ENCODE measurements around the gene JAKMIP3.

JAKMIP3 gene

DNA sequence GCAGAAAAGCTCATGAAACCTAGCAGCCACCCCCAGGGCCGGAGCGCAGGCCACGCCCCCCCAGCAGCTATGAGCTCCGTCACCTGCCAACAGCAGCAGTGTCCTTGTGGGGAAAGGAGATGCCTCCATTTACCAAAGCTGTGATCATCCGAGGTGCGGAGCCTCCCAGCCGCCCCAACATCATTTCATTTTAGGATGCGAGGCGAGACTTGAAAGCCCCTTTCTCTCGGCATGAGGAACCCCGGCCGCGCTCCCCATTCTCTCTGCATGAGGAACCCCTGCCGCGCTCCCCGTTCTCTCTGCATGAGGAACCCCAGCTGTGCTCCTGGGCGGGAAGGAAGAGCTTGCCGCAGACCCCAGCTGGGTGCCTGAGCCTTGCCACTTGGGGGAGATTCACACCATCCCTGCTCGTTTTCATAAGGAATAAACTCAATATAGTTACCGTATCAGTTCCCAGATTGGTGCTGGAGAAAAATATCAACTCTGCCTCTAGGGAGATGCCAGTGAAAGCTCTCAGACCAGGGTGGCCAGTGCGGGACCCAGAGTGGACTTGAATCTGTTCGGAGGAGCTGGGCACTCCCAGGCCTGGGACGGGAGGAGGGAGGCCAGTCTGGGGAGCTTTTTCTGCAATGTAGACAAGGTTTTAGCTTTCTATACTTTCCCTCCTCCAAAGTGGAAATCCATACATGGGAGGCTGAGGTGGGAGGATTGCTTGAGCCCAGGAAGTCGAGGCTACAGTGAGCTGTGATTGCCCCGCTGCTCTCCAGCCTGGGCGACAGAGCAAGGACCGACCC lies 35.0 kb downstream of the JAKMIP3 start:
- DNase-seq = no peak

DNA sequence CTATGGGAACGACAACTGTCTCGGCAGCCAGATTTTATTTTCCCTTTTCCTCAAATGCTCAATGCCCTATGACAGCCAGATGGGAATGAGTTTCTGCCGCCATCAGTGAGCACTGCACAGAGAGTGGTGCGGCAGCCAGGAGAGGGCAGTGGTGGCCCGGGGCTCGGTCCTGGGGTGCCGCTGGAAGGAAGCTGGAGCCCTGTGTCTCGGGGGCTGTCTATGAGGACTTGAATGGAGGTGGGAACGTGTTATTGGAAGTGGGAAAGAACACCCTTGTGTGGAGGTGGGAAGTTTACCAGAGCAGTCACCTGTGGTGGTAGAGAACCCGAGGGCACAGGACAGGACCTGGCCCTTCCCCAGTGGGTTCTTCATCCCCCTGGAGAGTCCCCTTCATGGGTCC lies 35.8 kb downstream of the JAKMIP3 start:
- DNase-seq = no peak

DNA sequence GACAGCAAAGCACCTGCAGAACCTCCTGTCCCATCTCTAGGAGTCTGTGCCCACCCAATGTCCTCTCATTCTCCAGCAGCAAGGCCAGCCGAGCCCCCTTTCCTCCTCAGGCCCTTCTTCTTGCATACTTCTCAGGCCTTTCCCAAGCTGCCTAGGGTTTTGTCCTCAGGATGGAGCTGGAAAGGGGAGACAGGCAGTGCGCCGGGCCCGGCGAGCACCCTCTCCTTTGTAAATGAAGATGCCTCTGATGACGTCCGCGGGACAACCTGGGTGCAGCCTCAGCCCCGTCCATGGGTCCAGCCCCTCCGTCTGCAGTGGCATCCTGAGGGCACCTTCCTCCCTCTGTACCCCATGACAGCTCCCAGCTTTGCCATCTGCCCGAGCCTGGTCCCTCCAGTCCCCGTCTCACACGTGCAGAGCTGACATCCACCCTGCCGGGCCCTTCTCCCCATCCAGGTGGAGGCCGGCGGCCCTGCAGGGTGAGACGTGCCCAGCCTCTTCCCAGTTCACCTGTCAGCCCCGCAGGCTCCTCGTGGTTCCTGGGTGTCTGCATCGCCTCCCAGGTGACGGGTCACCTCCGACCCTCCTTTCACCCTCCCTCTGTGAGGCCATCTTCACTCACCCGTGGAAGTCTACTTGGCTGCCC lies 36.4 kb downstream of the JAKMIP3 start:
- DNase-seq = no peak

DNA sequence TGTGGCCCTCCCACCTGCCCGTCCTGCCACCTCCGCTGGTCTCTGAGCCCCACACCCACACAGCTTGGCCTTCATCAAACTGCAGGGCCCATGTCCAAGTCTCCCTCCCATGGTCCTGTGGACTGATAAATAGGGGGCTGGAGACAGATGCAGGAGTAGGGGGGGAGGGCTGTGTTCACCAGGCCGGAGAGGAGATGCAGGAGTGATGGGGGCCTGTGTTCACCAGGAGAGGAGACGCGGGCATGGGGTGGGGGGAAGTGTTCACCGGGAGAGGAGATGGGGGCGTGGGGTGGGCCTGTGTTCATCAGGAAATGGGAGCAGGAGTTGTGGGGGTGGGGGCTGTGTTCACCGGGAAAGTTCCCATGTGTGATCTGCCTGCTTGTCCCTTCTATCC lies 37.0 kb downstream of the JAKMIP3 start:
- no peak for DNase-seq

DNA sequence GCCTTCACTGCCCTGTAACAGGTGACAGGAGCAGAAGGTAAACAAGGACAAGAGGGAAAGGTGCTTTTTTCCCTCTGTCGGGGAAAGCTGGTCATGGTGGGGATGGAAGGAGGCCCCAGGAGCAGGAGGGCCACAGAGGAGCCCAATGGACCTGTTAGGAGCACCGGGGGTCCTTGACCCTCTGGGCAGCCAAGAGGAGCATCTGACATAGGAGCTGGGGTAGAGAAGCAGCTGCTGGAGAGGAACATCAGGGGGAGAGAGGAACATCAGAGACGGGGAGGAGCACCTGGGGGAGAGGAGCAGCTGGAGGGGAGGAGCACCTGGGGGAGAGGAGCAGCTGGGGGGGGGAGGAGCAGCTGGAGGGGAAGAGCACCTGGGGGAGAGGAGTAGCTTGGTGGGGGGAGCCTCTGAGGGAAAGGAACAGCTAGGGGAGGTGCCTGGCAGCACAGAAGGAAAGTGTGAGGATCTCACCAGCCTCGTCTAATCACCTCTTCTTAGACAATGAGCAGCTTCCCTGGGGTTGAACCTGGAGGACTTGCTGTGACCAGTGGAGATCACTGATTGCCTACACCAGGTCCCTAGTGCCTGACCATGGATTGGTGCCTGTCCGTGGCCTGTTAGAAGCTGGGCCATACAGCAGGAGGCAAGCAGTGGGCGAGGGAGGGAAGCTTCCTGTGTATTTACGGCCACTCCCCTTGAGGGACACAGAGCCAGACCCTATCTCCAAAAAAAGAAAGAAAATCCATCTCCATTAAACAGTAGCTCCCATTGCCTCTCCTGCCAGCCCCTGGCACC lies 37.6 kb downstream of the JAKMIP3 start:
- no peak for DNase-seq

DNA sequence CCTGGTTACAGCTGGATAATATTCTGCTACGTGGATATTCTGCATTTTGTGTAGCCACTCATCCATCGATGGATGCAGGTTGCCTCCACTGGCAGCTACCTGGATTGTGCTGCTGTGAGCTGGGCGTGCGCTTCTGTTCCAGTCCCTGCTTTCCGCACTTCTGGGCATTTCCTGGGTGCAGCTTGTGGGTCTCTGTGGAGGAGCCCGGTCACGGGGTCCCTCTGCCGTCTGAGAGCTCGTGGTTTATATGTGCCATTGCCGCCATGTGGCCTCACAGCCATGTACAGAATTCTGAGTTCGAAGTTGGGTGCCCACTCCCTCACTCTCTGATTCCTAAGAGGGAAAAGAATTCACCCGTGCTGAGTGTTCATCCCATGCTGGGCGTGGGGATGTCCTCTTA lies 38.3 kb downstream of the JAKMIP3 start:
- no peak for DNase-seq

DNA sequence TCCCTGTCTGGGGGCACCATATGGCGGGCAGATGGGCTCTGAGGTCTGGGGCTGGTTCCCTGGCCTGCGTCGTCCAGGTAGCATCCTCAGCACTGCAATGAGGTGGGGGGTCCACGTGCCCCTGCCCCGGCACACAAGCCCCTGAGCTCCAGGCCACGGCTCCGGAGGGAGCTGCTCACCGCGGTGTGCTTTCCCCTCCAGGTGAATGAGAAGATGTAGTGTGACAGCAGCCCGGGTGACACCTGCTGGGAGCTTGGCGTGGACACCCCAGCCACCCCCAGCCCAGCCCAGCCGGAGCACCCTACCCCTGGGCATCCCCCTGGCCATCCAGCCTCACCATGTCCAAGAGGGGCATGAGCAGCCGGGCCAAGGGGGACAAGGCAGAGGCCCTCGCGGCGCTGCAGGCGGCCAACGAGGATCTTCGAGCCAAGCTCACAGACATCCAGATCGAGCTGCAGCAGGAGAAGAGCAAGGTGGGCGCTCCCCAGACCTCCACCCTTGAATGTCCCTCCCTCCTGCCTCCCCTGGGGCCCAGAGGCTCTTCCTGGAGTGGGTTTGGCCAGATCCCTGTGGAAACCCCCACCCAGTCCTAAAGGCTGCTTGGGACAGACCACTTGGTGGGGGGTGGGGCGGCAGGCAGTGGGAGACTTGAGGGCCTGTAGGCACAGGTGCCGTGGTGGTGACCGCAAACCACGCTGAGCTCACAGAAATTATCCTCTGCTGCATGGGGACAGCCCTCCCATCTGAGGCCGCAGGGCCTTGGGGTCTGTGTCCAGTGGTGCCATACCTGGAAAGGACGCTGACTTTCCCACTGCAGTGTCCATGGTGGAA lies 38.9 kb downstream of the JAKMIP3 start:
- no peak for DNase-seq

DNA sequence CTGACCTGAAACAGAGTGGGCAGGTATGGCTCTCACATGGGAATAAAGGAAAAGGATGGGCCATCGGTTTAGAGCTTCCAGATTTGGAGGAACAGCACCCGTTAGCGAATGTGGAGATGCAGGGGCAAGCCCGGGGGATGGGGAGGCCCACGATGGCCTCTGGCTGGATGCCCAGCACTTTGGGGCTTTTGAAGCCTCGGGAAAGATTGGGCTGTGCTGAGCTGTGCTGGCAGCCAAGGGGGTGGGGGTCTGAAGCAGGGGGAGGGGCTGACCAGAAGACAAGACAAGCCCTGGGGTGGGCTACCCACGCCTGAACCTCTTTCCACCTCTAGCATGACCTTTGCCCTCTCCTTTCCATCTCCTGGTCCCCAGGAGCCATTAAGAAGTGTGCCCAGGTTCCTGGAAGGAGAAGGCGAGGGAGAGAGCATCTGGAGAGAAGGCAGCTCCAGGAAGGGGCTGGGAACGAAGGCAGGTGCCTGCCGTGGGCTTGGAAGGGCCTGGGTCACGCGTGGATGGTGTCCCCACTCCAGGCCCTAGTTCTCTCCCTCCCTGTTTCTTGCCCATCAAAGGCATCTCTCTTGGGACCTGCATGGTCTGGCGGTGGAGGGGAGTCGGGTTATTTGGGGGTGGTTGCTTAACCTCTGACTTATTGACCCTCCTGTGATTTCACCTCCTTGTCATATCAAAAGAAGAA lies 39.7 kb downstream of the JAKMIP3 start:
- no peak for DNase-seq

DNA sequence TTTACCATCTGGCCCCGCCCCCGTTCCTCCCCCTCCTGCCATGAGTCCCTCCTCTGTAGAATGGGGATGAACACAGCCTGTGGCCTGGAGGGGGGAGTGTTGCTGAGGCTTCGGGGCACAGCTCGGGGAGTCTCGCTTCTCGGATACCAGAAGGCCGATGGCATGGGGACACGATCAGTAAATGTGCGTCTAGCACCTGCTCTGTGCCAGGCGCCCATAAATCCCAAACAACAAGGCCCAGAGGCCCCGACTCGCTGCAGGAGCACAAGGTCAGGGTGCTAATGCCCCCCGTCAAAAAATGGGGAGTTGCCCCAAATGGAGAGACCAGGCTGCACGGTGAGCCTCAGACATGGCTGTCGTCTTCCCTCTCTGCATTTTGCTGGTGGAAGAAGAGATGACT lies 40.7 kb downstream of the JAKMIP3 start:
- no peak for DNase-seq

DNA sequence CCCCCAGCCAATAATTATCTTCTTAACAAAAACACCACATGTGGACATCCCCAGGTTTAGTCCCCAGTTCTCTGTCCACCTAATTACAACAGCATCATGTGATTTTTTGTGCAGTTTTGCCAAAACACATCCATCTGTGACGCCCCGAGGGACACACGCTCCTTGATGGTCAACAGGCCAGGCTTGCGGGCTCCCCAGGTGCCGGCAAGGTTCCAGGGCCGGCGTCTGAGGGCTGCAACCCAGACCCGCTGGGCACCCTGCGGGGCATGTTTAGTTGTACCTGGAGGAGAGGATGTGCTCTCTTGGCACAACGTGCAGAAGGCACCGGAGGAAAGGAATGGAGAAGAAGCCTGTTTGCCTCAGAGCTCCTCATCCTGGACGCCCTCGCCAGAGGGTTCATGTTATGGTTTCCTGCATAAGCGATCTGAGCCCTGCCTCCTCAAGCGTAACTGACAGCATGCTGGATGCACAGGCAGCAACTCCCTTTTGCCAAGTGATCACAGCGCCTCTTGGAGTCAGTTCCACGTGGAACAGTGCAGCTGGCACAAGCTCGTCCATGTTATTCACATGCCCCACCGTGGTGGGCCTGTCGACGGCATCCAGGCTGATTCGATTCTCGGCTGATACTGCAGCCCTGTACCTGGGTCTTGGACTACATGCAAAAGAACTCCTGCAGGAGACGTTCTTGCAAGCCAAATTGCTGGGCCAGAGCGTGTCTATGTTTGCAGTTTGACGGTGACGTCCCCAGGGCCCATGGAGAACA lies 41.6 kb downstream of the JAKMIP3 start:
- no peak for DNase-seq

DNA sequence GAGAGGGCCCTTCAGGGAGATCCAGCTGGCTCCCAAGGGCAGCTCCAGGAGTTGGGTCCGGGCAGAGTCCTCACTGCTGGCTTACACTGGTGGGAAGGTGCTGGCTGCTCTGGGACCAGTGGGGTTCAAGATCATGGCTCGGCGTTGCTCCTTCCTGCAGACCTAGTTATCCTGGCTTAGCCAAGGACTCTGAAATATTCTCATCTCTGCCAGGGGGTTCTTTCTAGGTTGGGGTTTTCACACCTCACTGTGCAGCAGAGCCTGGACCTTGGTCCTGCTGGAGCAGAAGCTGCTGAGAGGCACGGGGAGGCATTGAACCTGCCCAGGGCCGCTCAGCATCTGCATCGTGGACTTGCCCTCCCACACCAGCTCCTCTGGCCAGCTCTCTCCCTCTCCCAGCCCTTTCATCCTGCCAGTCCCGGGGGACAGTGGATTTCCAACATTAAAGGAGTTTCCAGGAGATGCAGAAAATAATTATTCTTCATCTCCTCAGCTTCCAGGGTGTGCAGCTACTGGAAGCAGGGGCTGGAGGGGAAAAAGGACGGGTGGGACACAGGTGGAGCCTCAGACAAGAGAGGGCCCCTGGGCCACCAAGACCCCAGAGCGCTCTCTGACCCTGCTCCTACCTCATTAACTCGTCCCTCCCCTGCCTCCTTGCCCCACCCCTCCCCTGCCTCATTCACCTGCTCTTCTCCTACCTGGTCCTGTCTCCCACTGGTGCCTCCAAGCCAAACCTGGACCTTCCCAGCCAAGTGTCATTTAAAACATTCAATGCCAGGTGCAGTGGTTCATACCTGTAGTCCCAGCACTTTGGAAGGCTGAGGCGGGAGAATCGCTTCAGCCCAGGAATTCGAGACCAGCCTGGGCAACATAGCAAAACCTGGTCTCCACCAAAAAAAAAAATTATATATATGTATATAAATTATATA lies 42.5 kb downstream of the JAKMIP3 start:
- DNase-seq = no peak

DNA sequence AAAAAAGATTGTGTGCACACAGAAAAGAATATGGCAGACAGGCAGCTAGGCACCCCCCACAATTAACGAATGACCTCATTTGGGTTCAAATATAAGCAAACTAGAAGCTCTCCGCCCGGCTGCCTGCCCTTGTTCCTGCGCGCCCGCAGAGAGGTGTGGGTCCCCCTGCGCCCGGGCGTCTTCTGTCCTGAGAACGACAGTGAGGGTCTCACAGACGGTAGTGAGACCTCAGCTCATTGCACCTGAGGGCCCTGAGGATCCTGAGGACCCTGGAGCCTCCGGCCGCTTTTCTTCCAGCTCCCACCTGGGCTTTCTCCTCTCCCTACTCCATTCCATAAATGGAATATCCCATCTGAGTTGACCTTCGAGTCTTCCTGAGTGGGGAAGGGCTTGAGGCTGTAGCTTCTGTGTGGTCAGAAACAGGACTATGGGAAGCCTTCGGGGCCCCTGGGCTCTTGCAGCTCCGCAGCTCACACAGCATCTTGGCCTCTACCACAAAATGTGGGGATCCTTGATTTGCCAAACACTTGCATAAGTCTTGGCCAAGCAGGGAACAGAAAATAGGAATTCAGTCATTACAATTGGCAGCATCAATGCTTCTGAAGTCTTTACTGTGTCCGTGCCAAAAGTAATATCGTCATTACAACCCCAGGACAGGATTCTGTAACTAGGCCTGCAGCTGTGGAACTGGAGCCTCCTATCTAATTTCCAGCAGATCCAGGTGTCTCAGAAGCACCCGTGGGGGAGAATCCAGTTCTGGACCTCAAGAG lies 43.8 kb downstream of the JAKMIP3 start:
- DNase-seq = no peak

DNA sequence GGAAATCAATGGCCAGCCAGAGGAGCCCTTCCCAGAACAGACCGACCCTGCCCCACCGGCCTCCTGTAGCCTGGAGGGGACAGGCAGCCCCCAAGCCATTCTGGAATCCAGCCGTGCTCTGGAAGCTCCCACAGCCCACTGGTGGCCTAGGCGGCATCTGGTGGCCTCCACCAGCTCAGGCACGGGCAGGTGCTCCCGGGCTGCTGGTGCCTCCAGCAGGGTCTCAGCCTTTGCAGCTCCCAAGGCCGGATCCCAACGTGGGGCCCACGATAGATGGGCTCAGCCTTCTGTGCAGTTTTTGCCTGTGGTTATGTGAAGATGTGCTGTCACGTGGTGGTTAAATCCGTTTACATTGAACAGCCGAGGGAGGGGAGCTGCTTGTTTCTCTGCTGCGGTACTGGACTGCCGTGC lies 44.4 kb downstream of the JAKMIP3 start:
- DNase-seq = no peak

DNA sequence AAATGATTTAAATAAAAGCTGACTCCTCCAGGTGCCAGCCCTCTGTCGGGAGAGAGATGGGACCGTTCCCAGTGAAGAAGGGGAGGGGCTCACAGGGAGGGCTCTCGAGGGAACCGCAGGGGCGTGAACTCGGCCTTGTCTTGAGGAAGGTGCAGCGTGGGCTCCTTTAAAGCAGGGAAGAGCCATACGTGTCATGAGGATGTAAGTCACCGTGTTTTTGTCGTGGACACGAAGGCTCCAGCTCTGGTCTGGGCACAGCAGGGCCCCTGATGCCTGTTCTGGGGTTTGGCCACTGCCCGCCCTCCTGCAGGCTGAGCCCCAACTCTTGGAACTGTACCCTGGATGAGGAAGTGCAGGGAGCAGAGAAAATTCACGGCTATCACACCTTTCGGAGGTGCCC lies 45.0 kb downstream of the JAKMIP3 start:
- DNase-seq = no peak

DNA sequence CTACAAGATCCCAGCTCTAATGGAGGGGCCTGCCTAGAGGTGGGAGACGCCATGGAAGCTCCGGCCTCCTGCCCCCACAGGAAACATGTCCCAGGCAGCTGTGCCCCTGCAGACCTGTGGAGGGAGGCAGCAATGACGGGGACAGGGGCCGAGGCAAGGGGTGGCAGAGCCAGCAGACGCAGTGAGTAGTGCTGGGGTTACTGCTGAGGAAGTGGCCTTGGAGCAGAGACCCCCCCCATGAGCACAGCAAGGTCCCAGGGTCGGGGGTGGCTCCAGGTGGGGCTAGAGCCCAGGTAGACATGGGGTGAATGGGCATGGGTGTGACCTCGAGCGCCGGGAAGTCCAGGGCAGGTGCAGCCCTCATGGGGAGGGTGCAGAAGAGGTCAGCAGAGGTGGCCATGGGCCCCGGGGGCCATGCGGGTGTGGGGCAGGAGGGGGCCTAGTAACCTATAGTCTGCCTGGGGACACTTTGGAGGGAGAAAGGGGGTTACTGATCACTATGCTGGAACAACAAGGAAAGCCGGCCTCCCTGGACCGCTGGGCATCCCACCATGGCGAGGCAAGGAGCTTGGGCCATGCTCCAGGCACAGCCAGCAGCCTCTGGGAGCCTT lies 45.5 kb downstream of the JAKMIP3 start:
- DNase-seq = no peak

DNA sequence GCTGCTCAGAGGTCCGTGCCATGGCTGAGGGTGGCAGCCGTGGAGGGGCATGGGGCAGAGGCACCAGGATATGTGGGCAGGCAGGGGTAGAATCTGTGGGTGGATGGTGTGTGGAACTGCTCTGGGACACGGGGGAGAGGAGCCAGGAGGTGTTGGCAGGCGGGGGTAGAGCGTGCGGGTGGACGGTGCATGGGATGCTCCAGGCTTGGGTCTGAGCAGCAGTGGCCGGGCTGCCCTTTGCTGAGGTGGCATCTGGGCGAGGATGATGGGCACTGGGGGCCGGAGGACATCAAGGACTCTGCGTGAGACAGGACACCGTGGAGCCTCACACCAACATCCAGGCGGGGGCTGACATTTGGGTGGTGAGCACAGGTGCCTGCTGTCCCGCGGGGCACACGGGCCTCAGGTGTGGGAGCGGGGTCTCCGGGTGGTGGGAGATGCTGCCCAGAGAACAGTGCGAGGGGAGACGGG lies 46.2 kb downstream of the JAKMIP3 start:
- no peak for DNase-seq

DNA sequence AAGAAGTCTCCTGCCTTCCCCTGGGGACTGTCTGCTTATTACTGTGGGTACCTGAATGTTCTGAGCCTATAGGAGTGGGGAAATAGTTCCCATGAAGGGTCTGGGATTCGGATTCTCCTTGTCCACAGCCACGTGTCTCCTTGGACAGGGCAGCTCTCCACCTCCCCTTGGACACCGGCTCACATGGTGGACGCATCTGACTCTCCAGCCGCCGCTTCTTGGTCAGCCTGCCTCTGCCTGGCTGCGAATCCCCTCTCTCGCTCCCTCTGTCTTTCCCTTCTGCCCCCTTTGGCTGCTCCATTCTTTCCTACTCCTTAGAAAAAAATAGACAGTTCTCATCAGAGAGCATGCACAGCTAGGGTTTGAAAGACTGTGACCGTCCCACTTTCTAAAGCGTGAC lies 46.9 kb downstream of the JAKMIP3 start:
- DNase-seq = no peak

DNA sequence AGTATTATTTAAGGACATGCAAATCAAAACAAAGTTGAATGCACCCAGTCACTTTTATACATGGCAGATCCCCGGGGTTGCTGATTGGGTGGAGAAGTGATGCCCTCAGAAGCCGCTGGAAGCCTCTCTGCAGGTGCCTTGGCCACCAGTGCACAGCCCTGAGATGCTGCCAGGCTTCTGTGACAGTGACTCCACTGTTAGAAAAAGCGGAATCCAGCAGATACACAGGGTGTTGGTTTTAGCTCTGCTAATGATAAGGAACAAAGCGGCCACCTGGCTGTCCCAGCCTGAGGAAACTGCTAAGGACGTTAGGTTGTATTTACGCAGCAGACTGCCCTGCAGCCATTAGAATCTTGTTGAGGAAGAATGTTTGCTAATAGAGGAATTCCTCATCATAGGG lies 47.5 kb downstream of the JAKMIP3 start:
- no peak for DNase-seq

DNA sequence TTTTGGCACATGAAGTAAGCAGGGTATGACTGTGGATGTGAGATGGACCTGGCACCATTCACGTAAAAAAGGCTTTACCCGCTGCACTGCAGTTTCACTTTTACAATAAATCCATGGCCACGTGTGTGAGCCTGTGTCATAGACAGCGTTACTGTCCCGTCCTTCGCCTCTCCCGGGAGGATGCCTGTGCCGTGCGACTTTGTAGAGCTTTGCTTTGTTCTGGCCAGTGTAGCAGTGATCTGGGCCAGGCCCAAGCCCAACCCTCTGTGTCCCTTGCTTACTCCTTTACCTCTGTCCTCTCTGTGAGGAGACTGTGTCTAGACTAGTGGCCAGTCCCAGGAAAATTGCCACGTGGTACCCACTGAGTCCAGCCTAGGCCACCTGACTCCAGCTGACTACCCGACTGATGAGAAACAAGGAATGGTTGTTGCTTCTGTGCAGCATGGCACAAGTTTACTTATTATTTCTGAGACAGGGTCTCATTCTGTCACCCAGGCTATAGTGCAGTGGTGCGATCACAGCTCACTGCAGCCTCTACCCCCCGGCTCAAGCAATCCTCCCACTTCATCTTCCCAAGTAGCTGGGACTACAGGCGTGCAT lies 48.1 kb downstream of the JAKMIP3 start:
- no peak for DNase-seq
